HG02943 (cell line): ENCODE data around the gene TNFRSF21.
"Not testable (repeated sequence)": the region's sequence is repeated elsewhere in the genome, so short reads cannot be mapped to it uniquely, and the experiment has no call there.

Experiments used
- ATAC-seq: cut with Tn5 transposase; IDR thresholded peaks from one replicate; pipeline ENCODE4 v1.9.1; 2021; ENCODE audit warnings: mild to moderate bottlenecking, low read depth, moderate library complexity; ENCODE audit not compliant: unreplicated experiment

The TNFRSF21 gene

GRCh38 chr6:47290124-47290834 lies 19.4 kb downstream of the TNFRSF21 start:
- ATAC-seq: no peak

GRCh38 chr6:47288267-47289090 lies 21.2 kb downstream of the TNFRSF21 start:
- ATAC-seq: no peak

- ATAC-seq: no peak
These were observed 23.4 kb downstream of the TNFRSF21 start for GRCh38 chr6:47286301-47286700.

GRCh38 chr6:47283993-47284392 lies 25.7 kb downstream of the TNFRSF21 start:
- no peak for ATAC-seq

GRCh38 chr6:47278545-47278944 lies 31.2 kb downstream of the TNFRSF21 start:
- ATAC-seq: no peak

GRCh38 chr6:47277702-47278101 lies 32.0 kb downstream of the TNFRSF21 start:
- no peak for ATAC-seq

GRCh38 chr6:47276377-47276776 lies 33.3 kb downstream of the TNFRSF21 start:
- ATAC-seq: no peak

GRCh38 chr6:47275640-47276039 lies 34.1 kb downstream of the TNFRSF21 start:
- no peak for ATAC-seq

- ATAC-seq: not testable (repeated sequence)
These were observed 34.6 kb downstream of the TNFRSF21 start for GRCh38 chr6:47275132-47275531.

GRCh38 chr6:47268572-47269187 lies 41.0 kb downstream of the TNFRSF21 start:
- ATAC-seq: no peak

- ATAC-seq: no peak
These were observed 42.4 kb downstream of the TNFRSF21 start for GRCh38 chr6:47267301-47267700.

GRCh38 chr6:47265971-47266370 lies 43.7 kb downstream of the TNFRSF21 start:
- no peak for ATAC-seq

GRCh38 chr6:47264775-47265184 lies 44.9 kb downstream of the TNFRSF21 start:
- no peak for ATAC-seq

- ATAC-seq: no peak
These were observed 46.4 kb downstream of the TNFRSF21 start for GRCh38 chr6:47263268-47263667.

GRCh38 chr6:47262231-47262630 lies 47.5 kb downstream of the TNFRSF21 start:
- ATAC-seq: no peak

GRCh38 chr6:47261191-47261590 lies 48.5 kb downstream of the TNFRSF21 start:
- ATAC-seq: no peak

GRCh38 chr6:47260021-47260420 lies 49.7 kb downstream of the TNFRSF21 start:
- no peak for ATAC-seq

- ATAC-seq: no peak
These were observed 50.9 kb downstream of the TNFRSF21 start for GRCh38 chr6:47258724-47259347.

- ATAC-seq: no peak
These were observed 52.5 kb downstream of the TNFRSF21 start for GRCh38 chr6:47256981-47257730.

- ATAC-seq: no peak
These were observed 53.3 kb downstream of the TNFRSF21 start for GRCh38 chr6:47256361-47256760.
